ENCODE results near the gene STX4. TPM values are rescaled to one million over a fixed set of nuclear protein-coding genes. Genes with fewer than 3 reads are reported as not detected.

STX4 gene
- total RNA-seq, 4 donors from 2014 or later: 36.8 to 54.0 (median 41.0) TPM

DNA sequence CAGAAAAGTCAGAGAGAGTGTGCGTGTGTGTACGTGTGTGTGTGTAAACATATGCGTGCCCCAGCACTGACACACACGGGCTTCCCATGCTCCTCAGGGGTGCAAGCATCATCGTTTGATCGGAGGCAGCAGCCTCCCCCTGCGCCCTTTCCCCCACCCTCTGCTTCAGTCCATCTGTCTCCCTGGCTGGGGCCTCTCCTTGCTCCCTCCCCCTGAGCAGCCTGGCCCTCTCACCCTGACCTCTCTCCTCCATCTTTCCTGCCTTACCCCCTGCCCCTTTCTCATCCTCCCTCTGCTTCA is 27.3 kb upstream of the STX4 start:
- H3K4me1 ChIP-seq: peaks cover 0 to 12% (median 8%) of the 10 kb centered on the region in 4 donors
- no peak overlapping the region for H3K27ac ChIP-seq (replicated peaks in 1 of 4)
- no peak for TF ChIP-seq POLR2A (IDR thresholded peaks at IDR 0.05; ENCODE audit: low read depth)
- no peak for TF ChIP-seq EP300 (IDR thresholded peaks at IDR 0.05)
- no peak for TF ChIP-seq POLR2AphosphoS5 (IDR thresholded peaks at IDR 0.05)
- no peak for TF ChIP-seq CTCF (IDR thresholded peaks at IDR 0.05)
- no peaks in the 10 kb centered on the region for H3K9me3 ChIP-seq
- H3K36me3 ChIP-seq: no peaks in the 10 kb centered on the region
- H3K4me3 ChIP-seq: no peak overlapping the region
- H3K27me3 ChIP-seq: peaks cover 0 to 52% (median 10%) of the 10 kb centered on the region in 4 donors
- intact Hi-C loops (cut with DNase I): no loop called here
- DNase-seq (ENCODE audit: extremely low spot score): no peak
- 57% methylated on average over 7 of the region's 7 CpGs for WGBS

GRCh38 chr16:31006589-31006988 is 26.8 kb upstream of the STX4 start:
- intact Hi-C loops (cut with DNase I): no loop called here
- 91% methylated on average over 8 of the region's 8 CpGs for WGBS

DNA sequence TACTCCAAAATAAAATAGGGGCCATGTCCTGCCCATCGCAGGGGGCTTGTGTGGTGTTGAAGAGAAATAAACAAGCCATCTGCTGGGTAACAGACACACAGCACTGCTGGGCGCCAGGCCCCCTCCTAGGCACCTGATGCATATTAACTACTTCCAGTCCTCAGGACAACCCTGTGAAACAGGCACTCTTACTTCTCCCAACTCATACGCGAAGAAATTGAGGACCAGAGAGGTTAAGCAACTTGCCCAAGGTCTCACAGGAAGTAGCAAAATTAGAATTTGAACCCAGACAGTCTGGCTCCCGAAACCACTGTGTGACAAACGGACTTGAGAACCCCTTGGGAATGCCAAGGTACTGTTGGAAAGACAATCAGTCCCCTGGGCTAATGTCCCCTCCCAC is 25.7 kb upstream of the STX4 start:
- H3K4me3 ChIP-seq: no peak overlapping the region
- H3K4me1 ChIP-seq: peaks cover 0 to 13% (median 9%) of the 10 kb centered on the region in 4 donors
- H3K9me3 ChIP-seq: no peaks in the 10 kb centered on the region
- WGBS: 49% methylated on average over 6 of the region's 6 CpGs
- no peak for DNase-seq (ENCODE audit: extremely low spot score)
- no peak overlapping the region for H3K27ac ChIP-seq (replicated peaks in 1 of 4)
- no peaks in the 10 kb centered on the region for H3K36me3 ChIP-seq
- intact Hi-C loops (cut with DNase I): no loop called here
- H3K27me3 ChIP-seq: peaks cover 0 to 61% (median 15%) of the 10 kb centered on the region in 4 donors
- no peak for TF ChIP-seq CTCF (IDR thresholded peaks at IDR 0.05)
- TF ChIP-seq POLR2AphosphoS5 (IDR thresholded peaks at IDR 0.05): no peak
- TF ChIP-seq EP300 (IDR thresholded peaks at IDR 0.05): no peak
- TF ChIP-seq POLR2A (IDR thresholded peaks at IDR 0.05; ENCODE audit: low read depth): no peak

More at GRCh38 chr16:31006589-31006988, 26.8 kb upstream of the STX4 start:
- no peak for TF ChIP-seq POLR2A (IDR thresholded peaks at IDR 0.05; ENCODE audit: low read depth)
- Histone ChIP-seq H3K4me3 (no peak overlapping the region), H3K27me3 (peaks cover 0 to 57% (median 13%) of the 10 kb centered on the region in 4 donors), H3K36me3 (no peaks in the 10 kb centered on the region), H3K27ac (replicated peaks in 1 of 4) (no peak overlapping the region), H3K4me1 (peaks cover 0 to 13% (median 9%) of the 10 kb centered on the region in 4 donors), H3K9me3 (no peaks in the 10 kb centered on the region)
- DNase-seq (ENCODE audit: extremely low spot score): no peak

GRCh38 chr16:31008149-31008548 is 25.2 kb upstream of the STX4 start:
- no peak overlapping the region for H3K4me3 ChIP-seq
- peaks cover 0 to 65% (median 15%) of the 10 kb centered on the region in 4 donors for H3K27me3 ChIP-seq
- no peaks in the 10 kb centered on the region for H3K36me3 ChIP-seq
- H3K4me1 ChIP-seq: peaks cover 0 to 13% (median 9%) of the 10 kb centered on the region in 4 donors
- no peaks in the 10 kb centered on the region for H3K9me3 ChIP-seq
- DNase-seq (ENCODE audit: extremely low spot score): no peak
- WGBS: 73% methylated on average over 6 of the region's 6 CpGs
- intact Hi-C loops (cut with DNase I): no loop called here
- TF ChIP-seq POLR2A (IDR thresholded peaks at IDR 0.05; ENCODE audit: low read depth): no peak
- TF ChIP-seq POLR2AphosphoS5 (IDR thresholded peaks at IDR 0.05): no peak
- no peak for TF ChIP-seq EP300 (IDR thresholded peaks at IDR 0.05)
- TF ChIP-seq CTCF (IDR thresholded peaks at IDR 0.05): no peak
- no peak overlapping the region for H3K27ac ChIP-seq (replicated peaks in 1 of 4)

DNA sequence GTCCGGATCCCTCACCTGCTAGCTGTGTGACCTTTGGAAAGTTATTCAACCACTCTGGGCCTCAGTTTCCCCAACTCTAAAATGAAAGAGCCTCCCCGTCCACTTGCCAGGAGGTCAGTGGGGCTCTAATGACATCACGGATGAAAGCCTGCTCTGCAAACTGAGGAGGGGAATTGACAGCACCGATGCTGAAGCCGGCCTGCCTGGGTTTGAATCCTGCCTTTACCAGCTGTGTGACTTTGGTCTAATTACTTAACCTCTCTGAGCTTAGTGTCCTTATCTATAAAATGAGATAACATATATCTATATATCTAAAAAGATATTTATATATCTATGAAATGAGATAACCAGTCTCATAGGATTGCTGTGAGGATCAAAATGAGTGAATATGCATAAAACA is 24.8 kb upstream of the STX4 start:
- H3K27me3 ChIP-seq: peaks cover 0 to 66% (median 15%) of the 10 kb centered on the region in 4 donors

More for the DNA sequence above, 24.8 kb upstream of the STX4 start:
- intact Hi-C loops (cut with DNase I): no loop called here
- no peak overlapping the region for H3K27ac ChIP-seq (replicated peaks in 1 of 4)
- no peak overlapping the region for H3K4me3 ChIP-seq
- DNase-seq (ENCODE audit: extremely low spot score): no peak
- no peaks in the 10 kb centered on the region for H3K9me3 ChIP-seq
- WGBS: 82% methylated on average over 5 of the region's 5 CpGs
- H3K4me1 ChIP-seq: peaks cover 0 to 13% (median 9%) of the 10 kb centered on the region in 4 donors
- no peak for TF ChIP-seq EP300 (IDR thresholded peaks at IDR 0.05)
- TF ChIP-seq POLR2A (IDR thresholded peaks at IDR 0.05; ENCODE audit: low read depth): no peak
- no peak for TF ChIP-seq POLR2AphosphoS5 (IDR thresholded peaks at IDR 0.05)
- no peak for TF ChIP-seq CTCF (IDR thresholded peaks at IDR 0.05)
- no peaks in the 10 kb centered on the region for H3K36me3 ChIP-seq

All from esophagus muscularis mucosa (tissue), 4 donors.